ENCODE data around the gene MYO7B. TPM values are rescaled to one million over a fixed set of nuclear protein-coding genes. Genes with fewer than 3 reads are reported as not detected.

The MYO7B gene
- total and polyA plus RNA-seq, 7 donors = 0.28 to 0.61 (median 0.49) TPM

GRCh38 chr2:127606625-127607398 is 71.3 kb downstream of the MYO7B start:
- Histone ChIP-seq H3K4me1 (no peaks in the 10 kb centered on the region), H3K27me3 (ENCODE audit: insufficient read depth in 3 of 3, low read length in 2 of 3) (peaks cover 0 to 3% (median 0%) of the 10 kb centered on the region in 3 donors), H3K9me3 (no peaks in the 10 kb centered on the region), H3K27ac (no peak overlapping the region), H3K36me3 (ENCODE audit: insufficient read depth in 1 of 2, low read depth in 1 of 2) (no peaks in the 10 kb centered on the region), H3K4me3 (no peak overlapping the region)
- ATAC-seq = no peak
- no peak for TF ChIP-seq CTCF (IDR thresholded peaks at IDR 0.05)
- DNase-seq = no peak
- intact Hi-C loops (cut with DNase I) = no loop called here
- 88% methylated on average over 17 of the region's 17 CpGs for WGBS, 3 donors

- no peak for TF ChIP-seq CTCF (IDR thresholded peaks at IDR 0.05)
- DNase-seq (no peak), ATAC-seq (no peak)
- 93 to 97% (median 93%) methylated on average over 9 of the region's 9 CpGs for WGBS, 3 donors
- Histone ChIP-seq H3K36me3 (ENCODE audit: insufficient read depth in 1 of 2, low read depth in 1 of 2) (no peaks in the 10 kb centered on the region), H3K4me3 (no peak overlapping the region), H3K4me1 (no peaks in the 10 kb centered on the region), H3K9me3 (no peaks in the 10 kb centered on the region), H3K27me3 (ENCODE audit: insufficient read depth in 3 of 3, low read length in 2 of 3) (peaks cover 0 to 3% (median 0%) of the 10 kb centered on the region in 3 donors), H3K27ac (no peak overlapping the region)
- intact Hi-C loops (cut with DNase I) = no loop called here
Observed at GRCh38 chr2:127607399-127607908, 72.0 kb downstream of the MYO7B start.

GRCh38 chr2:127608061-127609030 is 72.9 kb downstream of the MYO7B start:
- DNase-seq (no peak), ATAC-seq (no peak)
- H3K27me3 ChIP-seq (ENCODE audit: insufficient read depth in 3 of 3, low read length in 2 of 3) = peaks cover 0 to 3% (median 0%) of the 10 kb centered on the region in 3 donors
- WGBS, 3 donors = 86 to 90% (median 88%) methylated on average over 25 of the region's 25 CpGs
- no peak for TF ChIP-seq CTCF (IDR thresholded peaks at IDR 0.05)
- H3K27ac ChIP-seq = no peak overlapping the region
- no peaks in the 10 kb centered on the region for H3K36me3 ChIP-seq (ENCODE audit: insufficient read depth in 1 of 2, low read depth in 1 of 2)
- no peak overlapping the region for H3K4me3 ChIP-seq
- no peaks in the 10 kb centered on the region for H3K9me3 ChIP-seq
- no peaks in the 10 kb centered on the region for H3K4me1 ChIP-seq
- intact Hi-C loops (cut with DNase I) = no loop called here

- Histone ChIP-seq H3K4me3 (no peak overlapping the region), H3K9me3 (no peaks in the 10 kb centered on the region), H3K27me3 (ENCODE audit: insufficient read depth in 3 of 3, low read length in 2 of 3) (peaks cover 0 to 3% (median 0%) of the 10 kb centered on the region in 3 donors), H3K36me3 (ENCODE audit: insufficient read depth in 1 of 2, low read depth in 1 of 2) (no peaks in the 10 kb centered on the region), H3K27ac (no peak overlapping the region), H3K4me1 (no peaks in the 10 kb centered on the region)
- no peak for TF ChIP-seq CTCF (IDR thresholded peaks at IDR 0.05)
- DNase-seq (no peak), ATAC-seq (no peak)
- intact Hi-C loops (cut with DNase I) = no loop called here
- 90 to 96% (median 94%) methylated on average over 21 to 24 of the region's 24 CpGs for WGBS, 3 donors
Observed at GRCh38 chr2:127609031-127609751, 73.7 kb downstream of the MYO7B start.

Measured in psoas muscle (tissue), 8 donors.